GM18517 (cell line): ENCODE data around the gene AGFG2.
A peak's percentile ranks its signal among the peaks of the same experiment; 100 is the strongest.
"Not testable (repeated sequence)": the region's sequence is repeated elsewhere in the genome, so short reads cannot be mapped to it uniquely, and the experiment has no call there.

ENCODE experiments used
- ATAC-seq: cut with Tn5 transposase; IDR thresholded peaks from one replicate; pipeline ENCODE4 v1.9.1; 2021; ENCODE audit warnings: mild to moderate bottlenecking, moderate library complexity; ENCODE audit not compliant: unreplicated experiment

The AGFG2 gene

GRCh38 chr7:100538654-100539435 lies at the start of gene AGFG2:
Gene AGFG2, plus strand, starts transcription at chr7:100539203. Its CDS starts 144 bp downstream, at chr7:100539347.
- ATAC-seq: peak; percentile 91

- no peak for ATAC-seq
Measured at GRCh38 chr7:100489824-100490223, 49.2 kb upstream of the AGFG2 start.

- ATAC-seq: no peak
Measured at GRCh38 chr7:100490483-100491191, 48.4 kb upstream of the AGFG2 start.

- ATAC-seq: no peak
Measured at GRCh38 chr7:100491192-100491578, 47.8 kb upstream of the AGFG2 start.

GRCh38 chr7:100492738-100493475 lies 46.1 kb upstream of the AGFG2 start:
- no peak for ATAC-seq

GRCh38 chr7:100493476-100494264 lies 45.3 kb upstream of the AGFG2 start:
- no peak for ATAC-seq

GRCh38 chr7:100496509-100496908 lies 42.5 kb upstream of the AGFG2 start:
- ATAC-seq: no peak

GRCh38 chr7:100500743-100501142 lies 38.3 kb upstream of the AGFG2 start:
- not testable (repeated sequence) for ATAC-seq

- ATAC-seq: not testable (repeated sequence)
Measured at GRCh38 chr7:100504031-100504430, 35.0 kb upstream of the AGFG2 start.

GRCh38 chr7:100504887-100505611 lies 34.0 kb upstream of the AGFG2 start:
- no peak for ATAC-seq

- ATAC-seq: no peak
Measured at GRCh38 chr7:100506356-100506923, 32.6 kb upstream of the AGFG2 start.

GRCh38 chr7:100509231-100509630 lies 29.8 kb upstream of the AGFG2 start:
- no peak for ATAC-seq

- ATAC-seq: no peak
Measured at GRCh38 chr7:100510437-100511239, 28.4 kb upstream of the AGFG2 start.

GRCh38 chr7:100513212-100513810 lies 25.7 kb upstream of the AGFG2 start:
- ATAC-seq: no peak

- no peak for ATAC-seq
Measured at GRCh38 chr7:100515072-100515532, 23.9 kb upstream of the AGFG2 start.

GRCh38 chr7:100516135-100516812 lies 22.7 kb upstream of the AGFG2 start:
- ATAC-seq: no peak

- no peak for ATAC-seq
Measured at GRCh38 chr7:100517305-100517704, 21.7 kb upstream of the AGFG2 start.

- ATAC-seq: no peak
Measured at GRCh38 chr7:100519580-100519979, 19.4 kb upstream of the AGFG2 start.
